ENCODE data around the gene CARD14. TPM values are rescaled to one million over a fixed set of nuclear protein-coding genes. Genes with fewer than 3 reads are reported as not detected.
A peak's percentile ranks its signal among the peaks of the same experiment; 100 is the strongest.

Gene CARD14
- total and polyA plus RNA-seq, 2 of the 13 experiments (the other 11 are each of a cell fraction or from before 2014, with no cell fraction given) = 0.11 TPM; not detected in 1

- TF ChIP-seq POLR2A (IDR thresholded peaks at IDR 0.05; ENCODE audit: insufficient read depth in 1 of 2, low read depth in 2 of 2, low read length in 2 of 2) (no peak), ZNF589 (CRISPR knock-in tag; conservative IDR thresholded peaks at IDR 0.05) (peak; percentile 75; the same call in 1 of the 2 replicates), KDM3A (CRISPR knock-in tag; IDR thresholded peaks at IDR 0.05; ENCODE audit: low read depth) (peak; percentile 13; the same call in 1 of the 2 replicates), NFIC (IDR thresholded peaks at IDR 0.05; ENCODE audit: low read length) (no peak), MAF1 (CRISPR knock-in tag; IDR thresholded peaks at IDR 0.05; ENCODE audit: borderline replicate concordance) (no peak), ZNF282 (IDR thresholded peaks at IDR 0.05; ENCODE audit: partially characterized antibody) (no peak), HMGA1 (CRISPR knock-in tag; conservative IDR thresholded peaks at IDR 0.05) (no peak), REL (CRISPR knock-in tag; conservative IDR thresholded peaks at IDR 0.05) (no peak), MNT (IDR thresholded peaks at IDR 0.05) (no peak), ZNF263 (CRISPR knock-in tag; IDR thresholded peaks at IDR 0.05) (peak; percentile 29; the same call in 1 of the 2 replicates), KIAA2018 (CRISPR knock-in tag; IDR thresholded peaks at IDR 0.05; ENCODE audit: borderline replicate concordance) (no peak), ZNF652 (CRISPR knock-in tag; IDR thresholded peaks at IDR 0.05; ENCODE audit: borderline replicate concordance, low read depth) (no peak), ZNF616 (CRISPR knock-in tag; IDR thresholded peaks at IDR 0.05; ENCODE audit: low read depth) (no peak), POLR2G (IDR thresholded peaks at IDR 0.05; ENCODE audit: low read depth, low read length) (no peak), ZNF776 (CRISPR knock-in tag; IDR thresholded peaks at IDR 0.05) (no peak), ADNP (CRISPR knock-in tag; IDR thresholded peaks at IDR 0.05) (peak; percentile 85; the same call in 1 of the 2 replicates), DPF2 (CRISPR knock-in tag; IDR thresholded peaks at IDR 0.05; ENCODE audit: borderline replicate concordance, low read depth) (no peak), ZHX1 (CRISPR knock-in tag; IDR thresholded peaks at IDR 0.05; ENCODE audit: low read depth) (no peak)
Measured at GRCh38 chr17:80195671-80196529, 26.1 kb downstream of the CARD14 start (continued).
